Tibial nerve (tissue), 4 donors: Measurements from ENCODE around the gene MYH14. TPM values are rescaled to one million over a fixed set of nuclear protein-coding genes. Genes with fewer than 3 reads are reported as not detected.

Experiments used
- DNase-seq, 2 donors: peaks; one replicate each; pipeline ENCODE4 v3.0.0-alpha.2; 2019; ENCODE audit warnings: low spot score in 2 of 2
- H3K27ac ChIP-seq, 4 donors: fragments of 200-600 bp; sonication (generic) in 3 of 4; one replicate each; pipeline ENCODE4 v1.5.1; 2017 to 2019; ENCODE audit warnings: mild to moderate bottlenecking in 1 of 4
- H3K27me3 ChIP-seq, 2 donors: fragments of 200-600 bp; sonication (generic) in 1 of 2; one replicate each; pipeline versions ENCODE4 v1.5.1 to v1.6.0; 2017 to 2019
- H3K36me3 ChIP-seq, 3 donors: fragments of 200-600 bp; sonication (generic); one replicate each; pipeline ENCODE4 v1.5.1; 2018 to 2019
- H3K4me1 ChIP-seq, 4 donors: fragments of 200-600 bp; sonication (generic) in 3 of 4; one replicate each; pipeline ENCODE4 v1.5.1; 2017 to 2019
- H3K4me3 ChIP-seq, 4 donors: fragments of 200-600 bp; sonication (generic) in 3 of 4; one replicate each; pipeline ENCODE4 v1.5.1; 2017 to 2019; ENCODE audit warnings: mild to moderate bottlenecking in 1 of 4, moderate library complexity in 1 of 4
- H3K9me3 ChIP-seq, 4 donors: fragments of 200-600 bp; sonication (generic) in 3 of 4; one replicate each; pipeline ENCODE4 v1.5.1; 2017 to 2019
- EP300 ChIP-seq, 2 donors: sonication (generic); formaldehyde crosslinking; IDR thresholded peaks; one replicate each; pipeline ENCODE4 v1.6.1; 2017; ENCODE audit warnings: antibody characterized with exemption in 2 of 2, mild to moderate bottlenecking in 1 of 2
- POLR2A ChIP-seq, 2 donors: fragments of 450-650 bp; IDR thresholded peaks; one replicate each; pipeline ENCODE4 v1.6.1; 2017; ENCODE audit warnings: antibody characterized with exemption in 2 of 2, mild to moderate bottlenecking in 2 of 2, moderate library complexity in 2 of 2
- WGBS, 2 donors: methylation state at CpG; one replicate each; pipeline ENCODE4 v1.1.5; 2018; 5-methylcytosine and 5-hydroxymethylcytosine counted together
- total RNA-seq, 4 donors: library from RNA; depleted of rRNA; stranded (reverse); fragments of >200 nt; gene quantifications; one replicate each; pipeline ENCODE4 v1.1.0, GENCODE V29; 2016
- TF ChIP-seq, protein P1 (sequence below), 5 experiments: fragments of 200-600 bp in 3 of 5; fragments of 450-650 bp in 2 of 5; sonication (generic) in 3 of 5; IDR thresholded peaks; one replicate each; pipeline ENCODE4 v1.5.1; 2016 to 2019; ENCODE audit warnings: antibody characterized with exemption in 5 of 5, mild to moderate bottlenecking in 3 of 5, moderate library complexity in 2 of 5

The MYH14 gene
- total RNA-seq, 4 donors from 2014 or later = 12.9 to 30.3 (median 15.3) TPM

DNA sequence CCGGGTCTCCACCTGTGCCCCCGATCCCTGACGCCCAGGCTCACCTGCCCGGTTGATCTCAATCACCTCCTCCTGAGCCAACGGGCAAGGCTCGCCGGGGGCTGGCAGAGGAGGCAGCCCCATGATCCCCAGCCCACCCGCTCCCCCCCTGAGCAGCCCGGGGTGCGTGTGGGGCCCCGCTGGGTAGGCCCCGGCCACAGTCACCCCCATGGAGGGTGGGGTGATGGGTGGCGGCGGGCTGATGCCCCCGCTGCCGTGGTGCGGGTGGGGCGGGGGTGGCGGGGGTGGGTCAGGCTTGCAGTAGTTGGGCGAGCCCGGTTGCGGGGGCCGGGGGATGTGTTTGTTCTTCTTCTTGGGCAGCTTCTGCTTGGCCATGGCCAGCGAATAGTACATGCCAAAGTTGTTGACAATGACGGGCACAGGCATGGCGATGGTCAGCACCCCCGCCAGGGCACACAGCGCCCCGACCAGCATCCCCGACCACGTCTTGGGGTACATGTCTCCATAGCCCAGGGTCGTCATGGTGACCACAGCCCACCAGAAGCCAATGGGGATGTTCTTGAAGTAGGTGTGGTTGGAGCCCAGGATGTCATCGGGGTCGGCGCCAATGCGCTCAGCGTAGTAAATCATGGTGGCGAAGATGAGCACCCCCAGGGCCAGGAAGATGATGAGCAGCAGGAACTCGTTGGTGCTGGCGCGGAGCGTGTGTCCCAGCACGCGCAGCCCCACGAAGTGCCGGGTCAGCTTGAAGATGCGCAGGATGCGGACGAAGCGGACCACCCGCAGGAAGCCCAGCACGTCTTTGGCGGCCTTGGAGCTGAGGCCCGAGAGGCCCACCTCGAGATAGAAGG lies 119.7 kb downstream of the MYH14 start:
- no peaks in the 10 kb centered on the region for H3K36me3 ChIP-seq
- 91% methylated on average over 40 to 41 of the region's 55 CpGs for WGBS, 2 donors
- peaks cover 0 to 17% (median 8%) of the 10 kb centered on the region in 4 donors for H3K4me1 ChIP-seq
- no peak overlapping the region for H3K27ac ChIP-seq
- no peak for DNase-seq
- TF ChIP-seq EP300 (IDR thresholded peaks at IDR 0.05) (no peak), POLR2A (IDR thresholded peaks at IDR 0.05) (no peak)
- TF ChIP-seq, protein P1, sequence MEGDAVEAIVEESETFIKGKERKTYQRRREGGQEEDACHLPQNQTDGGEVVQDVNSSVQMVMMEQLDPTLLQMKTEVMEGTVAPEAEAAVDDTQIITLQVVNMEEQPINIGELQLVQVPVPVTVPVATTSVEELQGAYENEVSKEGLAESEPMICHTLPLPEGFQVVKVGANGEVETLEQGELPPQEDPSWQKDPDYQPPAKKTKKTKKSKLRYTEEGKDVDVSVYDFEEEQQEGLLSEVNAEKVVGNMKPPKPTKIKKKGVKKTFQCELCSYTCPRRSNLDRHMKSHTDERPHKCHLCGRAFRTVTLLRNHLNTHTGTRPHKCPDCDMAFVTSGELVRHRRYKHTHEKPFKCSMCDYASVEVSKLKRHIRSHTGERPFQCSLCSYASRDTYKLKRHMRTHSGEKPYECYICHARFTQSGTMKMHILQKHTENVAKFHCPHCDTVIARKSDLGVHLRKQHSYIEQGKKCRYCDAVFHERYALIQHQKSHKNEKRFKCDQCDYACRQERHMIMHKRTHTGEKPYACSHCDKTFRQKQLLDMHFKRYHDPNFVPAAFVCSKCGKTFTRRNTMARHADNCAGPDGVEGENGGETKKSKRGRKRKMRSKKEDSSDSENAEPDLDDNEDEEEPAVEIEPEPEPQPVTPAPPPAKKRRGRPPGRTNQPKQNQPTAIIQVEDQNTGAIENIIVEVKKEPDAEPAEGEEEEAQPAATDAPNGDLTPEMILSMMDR (IDR thresholded peaks at IDR 0.05) = no peak
- no peaks in the 10 kb centered on the region for H3K9me3 ChIP-seq
- peaks cover 0 to 22% of the 10 kb centered on the region in 2 donors for H3K27me3 ChIP-seq
- no peak overlapping the region for H3K4me3 ChIP-seq

DNA sequence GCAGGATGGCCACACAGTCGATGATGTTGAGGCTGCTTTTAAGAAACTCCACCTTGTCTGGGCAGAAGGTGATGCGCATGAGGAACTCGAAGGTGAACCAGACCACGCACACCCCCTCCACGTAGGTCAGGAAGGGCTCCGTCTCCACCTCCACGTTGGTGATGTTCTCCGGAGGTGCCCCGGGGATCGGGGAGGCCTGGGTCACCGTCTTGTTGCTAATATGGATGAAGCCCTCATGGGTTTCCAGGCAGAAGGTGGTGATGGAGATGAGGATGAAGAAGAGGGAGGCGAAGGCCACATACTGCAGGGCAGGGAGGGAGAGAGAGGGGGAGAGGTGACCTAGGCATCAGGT lies 120.3 kb downstream of the MYH14 start:
- no peaks in the 10 kb centered on the region for H3K9me3 ChIP-seq
- TF ChIP-seq EP300 (IDR thresholded peaks at IDR 0.05) = no peak
- TF ChIP-seq, protein P1 (IDR thresholded peaks at IDR 0.05) = no peak
- no peak for TF ChIP-seq POLR2A (IDR thresholded peaks at IDR 0.05)
- peaks cover 0 to 22% of the 10 kb centered on the region in 2 donors for H3K27me3 ChIP-seq
- no peak overlapping the region for H3K27ac ChIP-seq
- DNase-seq = no peak
- 87 to 93% methylated on average over 12 of the region's 12 CpGs for WGBS, 2 donors
- H3K4me1 ChIP-seq = peaks cover 0 to 17% (median 8%) of the 10 kb centered on the region in 4 donors
- no peaks in the 10 kb centered on the region for H3K36me3 ChIP-seq
- no peak overlapping the region for H3K4me3 ChIP-seq

DNA sequence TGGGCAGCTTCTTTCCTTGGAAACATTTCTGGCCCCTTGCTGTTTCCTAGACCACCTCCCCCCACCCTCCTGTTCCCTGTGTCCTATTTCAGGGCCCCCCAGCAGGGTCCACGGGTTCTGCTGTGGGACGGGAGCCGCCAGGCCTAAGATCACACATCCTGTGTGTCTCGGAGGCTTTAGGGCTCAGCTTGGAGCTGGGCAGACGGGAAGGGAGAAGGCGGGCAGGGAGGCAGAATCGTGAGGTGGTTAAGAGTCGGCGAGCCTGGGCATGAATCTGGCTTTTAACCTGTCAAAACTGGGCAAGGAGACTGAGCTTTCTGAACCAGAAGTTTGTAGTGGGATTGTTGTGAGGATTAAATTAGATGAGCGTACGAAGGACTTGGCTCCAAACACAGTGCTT lies 120.9 kb downstream of the MYH14 start:
- Histone ChIP-seq H3K4me1 (peaks cover 0 to 21% (median 8%) of the 10 kb centered on the region in 4 donors), H3K27me3 (peaks cover 0 to 27% of the 10 kb centered on the region in 2 donors), H3K9me3 (no peaks in the 10 kb centered on the region), H3K4me3 (no peak overlapping the region), H3K36me3 (no peaks in the 10 kb centered on the region), H3K27ac (no peak overlapping the region)
- TF ChIP-seq, protein P1 (IDR thresholded peaks at IDR 0.05) = no peak
- TF ChIP-seq EP300 (IDR thresholded peaks at IDR 0.05) = no peak
- TF ChIP-seq POLR2A (IDR thresholded peaks at IDR 0.05) = no peak
- DNase-seq = no peak
- 65 to 68% methylated on average over 11 of the region's 11 CpGs for WGBS, 2 donors

DNA sequence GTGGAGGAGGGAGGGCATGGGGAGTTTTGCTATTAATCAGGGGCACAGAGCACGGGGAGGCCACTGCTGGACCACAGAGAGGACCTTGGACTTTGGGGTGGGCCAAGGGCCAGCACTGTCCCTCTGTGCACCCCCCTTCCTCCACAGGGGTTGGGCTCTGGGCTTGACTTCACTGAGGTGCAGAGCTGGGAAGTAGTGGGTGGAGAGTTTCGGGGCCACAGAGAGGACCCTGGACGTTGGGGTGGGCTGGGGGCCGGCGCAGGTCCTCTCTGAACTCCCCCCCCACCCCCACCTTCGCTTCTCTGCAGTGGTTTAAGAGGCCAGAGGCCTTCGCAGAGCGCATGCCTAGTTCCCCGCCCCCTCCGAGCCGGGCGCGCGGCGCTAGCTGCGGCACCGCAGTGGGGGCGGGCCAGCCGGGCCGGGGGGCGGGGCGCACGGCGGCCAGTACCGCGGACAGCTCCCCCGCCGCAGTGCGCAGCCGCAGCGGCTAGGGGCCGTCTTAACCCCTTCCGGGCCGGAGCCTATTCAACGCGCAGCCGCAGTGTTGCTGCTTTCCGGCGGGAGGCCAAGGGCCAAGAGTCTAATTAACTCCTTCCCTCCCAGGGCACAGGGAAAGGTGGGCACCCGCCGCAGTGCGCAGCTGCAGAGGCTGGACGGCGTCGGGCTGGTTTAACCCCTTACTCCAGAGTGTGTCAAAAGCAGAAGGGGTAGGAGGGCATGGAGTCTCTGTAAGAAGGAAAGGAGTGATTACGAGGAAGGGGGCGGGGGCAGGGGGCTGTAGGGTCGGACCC lies 122.1 kb downstream of the MYH14 start:
- Histone ChIP-seq H3K36me3 (no peaks in the 10 kb centered on the region), H3K4me3 (no peak overlapping the region), H3K27me3 (peaks cover 0 to 39% of the 10 kb centered on the region in 2 donors), H3K27ac (no peak overlapping the region), H3K9me3 (no peaks in the 10 kb centered on the region), H3K4me1 (peaks cover 0 to 33% (median 13%) of the 10 kb centered on the region in 4 donors)
- 2 to 4% methylated on average over 12 to 24 of the region's 48 CpGs for WGBS, 2 donors
- TF ChIP-seq EP300 (IDR thresholded peaks at IDR 0.05) (no peak), POLR2A (IDR thresholded peaks at IDR 0.05) (no peak)
- TF ChIP-seq, protein P1 (IDR thresholded peaks at IDR 0.05) = no peak
- no peak for DNase-seq
